OCI-LY1 (cell line): ENCODE measurements around the gene CAD.

Experiments used
- H2AFZ ChIP-seq: fragments of 200-600 bp; sonication (generic), shearing (Covaris generic); 2 replicates; pipeline ENCODE4 v1.6.0; 2014; ENCODE audit warnings: antibody characterized with exemption, mild to moderate bottlenecking, low read length
- H3F3A ChIP-seq: fragments of 200-600 bp; sonication (generic), shearing (Covaris generic); 2 replicates; pipeline ENCODE4 v1.6.0; 2014; ENCODE audit warnings: mild to moderate bottlenecking, antibody characterized with exemption, low read length, moderate library complexity; ENCODE audit not compliant: insufficient read depth
- H3K27ac ChIP-seq: fragments of 200-600 bp; sonication (generic); 2 replicates; pipeline ENCODE4 v1.5.1; 2014; ENCODE audit warnings: low read length, mixed run types, mild to moderate bottlenecking, low read depth; ENCODE audit not compliant: poor library complexity, severe bottlenecking
- H3K27me3 ChIP-seq: fragments of 200-600 bp; sonication (generic); 2 replicates; pipeline ENCODE4 v1.6.0; 2014; ENCODE audit warnings: antibody characterized with exemption, mild to moderate bottlenecking, low read length, moderate library complexity; ENCODE audit not compliant: insufficient read depth
- H3K36me3 ChIP-seq: fragments of 200-600 bp; sonication (generic); 2 replicates; pipeline ENCODE4 v1.6.1; 2014; ENCODE audit warnings: mild to moderate bottlenecking, antibody characterized with exemption, low read length, moderate library complexity, mixed read lengths; ENCODE audit not compliant: insufficient read depth
- H3K4me1 ChIP-seq: fragments of 200-600 bp; sonication (generic); 2 replicates; pipeline ENCODE4 v1.5.1; 2014; ENCODE audit warnings: mild to moderate bottlenecking, low read length, moderate library complexity; ENCODE audit not compliant: insufficient read depth, severe bottlenecking
- H3K4me2 ChIP-seq: fragments of 200-600 bp; sonication (generic), shearing (Covaris generic); 2 replicates; pipeline ENCODE4 v1.6.1; 2014; ENCODE audit warnings: low read length
- H3K4me3 ChIP-seq: fragments of 200-600 bp; sonication (generic); 2 replicates; pipeline ENCODE4 v1.5.1; 2014; ENCODE audit warnings: low read length, low read depth, mild to moderate bottlenecking, mixed read lengths; ENCODE audit not compliant: poor library complexity, severe bottlenecking
- H3K79me2 ChIP-seq: fragments of 200-600 bp; shearing (Covaris generic); 2 replicates; pipeline ENCODE4 v1.6.1; 2016; ENCODE audit warnings: mixed run types, low read length, mixed read lengths; ENCODE audit not compliant: insufficient read depth
- H3K9ac ChIP-seq: fragments of 200-600 bp; sonication (generic), shearing (Covaris generic); 2 replicates; pipeline ENCODE4 v1.6.1; 2014; ENCODE audit warnings: mild to moderate bottlenecking, low read length, mixed read lengths
- H3K9me2 ChIP-seq: fragments of 200-600 bp; sonication (generic), shearing (Covaris generic); 2 replicates; pipeline ENCODE4 v1.6.1; 2014; ENCODE audit warnings: low read depth, mild to moderate bottlenecking, low read length, mixed read lengths
- H3K9me3 ChIP-seq: fragments of 200-600 bp; shearing (Covaris generic); 2 replicates; pipeline ENCODE4 v1.6.1; 2014; ENCODE audit warnings: low read length, mixed read lengths
- H4K20me1 ChIP-seq: fragments of 200-600 bp; sonication (generic), shearing (Covaris generic); 2 replicates; pipeline ENCODE4 v1.6.0; 2016; ENCODE audit warnings: mild to moderate bottlenecking, low read length; ENCODE audit not compliant: insufficient read depth
- CTCF ChIP-seq: fragments of 200-600 bp; sonication (generic), shearing (Covaris generic); IDR thresholded peaks from 2 replicates; pipeline ENCODE4 v1.5.1; 2017; ENCODE audit warnings: mild to moderate bottlenecking, antibody characterized with exemption, low read length, moderate library complexity, mixed read lengths
- EZH2 ChIP-seq: fragments of 200-600 bp; sonication (generic), shearing (Covaris generic); IDR thresholded peaks from 2 replicates; pipeline ENCODE4 v1.8.0; 2017; ENCODE audit warnings: borderline replicate concordance, mixed run types, mild to moderate bottlenecking, antibody characterized with exemption, low read length, moderate library complexity, mixed read lengths

Gene CAD

DNA sequence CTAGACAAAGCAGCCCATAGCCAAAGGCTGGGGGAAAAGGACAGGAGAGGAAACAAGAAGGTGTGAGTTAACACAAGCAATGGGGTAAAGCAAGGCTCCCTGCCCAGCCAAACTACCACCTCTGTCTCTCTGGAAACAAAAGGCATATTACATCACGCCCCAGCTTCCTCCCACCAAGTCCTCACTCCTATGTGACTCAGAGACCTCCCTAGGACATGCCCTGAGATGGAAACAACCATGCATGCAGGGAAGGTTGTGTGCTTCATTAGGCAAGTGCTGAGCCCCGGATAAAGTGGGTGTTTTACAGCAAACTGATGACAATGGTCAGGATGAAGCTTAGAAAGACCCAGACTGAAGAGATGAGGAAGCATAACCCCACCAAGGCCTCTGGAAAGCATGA is 14.3 kb upstream of the CAD start:
- Histone ChIP-seq H3K4me3 (no peak overlapping the region), H3K79me2 (no peaks in the 10 kb centered on the region), H2AFZ (no peak overlapping the region), H4K20me1 (no peaks in the 10 kb centered on the region), H3K9me3 (no peaks in the 10 kb centered on the region), H3K9ac (no peak overlapping the region), H3K4me2 (no peak overlapping the region), H3K4me1 (no peaks in the 10 kb centered on the region), H3F3A (no peaks in the 10 kb centered on the region), H3K27me3 (no peaks in the 10 kb centered on the region), H3K27ac (no peak overlapping the region), H3K9me2 (no peaks in the 10 kb centered on the region), H3K36me3 (peaks cover 75% of the 10 kb centered on the region)
- TF ChIP-seq CTCF (no peak), EZH2 (no peak)

DNA sequence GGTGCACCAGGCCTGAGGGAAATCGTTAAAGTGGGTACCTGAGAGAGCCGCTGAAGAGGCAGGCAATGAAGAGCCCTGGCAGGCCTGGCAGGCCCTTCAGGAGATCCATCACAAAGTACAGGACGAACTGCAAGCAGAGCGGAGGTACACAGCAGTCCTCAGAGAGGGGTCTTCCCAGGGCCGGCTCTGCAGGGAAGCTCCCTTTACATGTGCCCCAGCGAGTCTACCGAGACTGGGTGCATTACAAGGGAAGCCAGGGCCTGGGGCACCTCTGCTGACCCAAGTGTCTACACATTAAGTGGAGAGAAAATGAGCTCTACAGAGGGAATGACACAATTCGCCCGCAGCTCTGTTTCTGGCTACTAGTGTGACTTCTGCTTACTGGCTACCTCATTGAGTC is 13.4 kb upstream of the CAD start:
- TF ChIP-seq EZH2 = no peak
- TF ChIP-seq CTCF = no peak
- H3K79me2 ChIP-seq = no peaks in the 10 kb centered on the region

DNA sequence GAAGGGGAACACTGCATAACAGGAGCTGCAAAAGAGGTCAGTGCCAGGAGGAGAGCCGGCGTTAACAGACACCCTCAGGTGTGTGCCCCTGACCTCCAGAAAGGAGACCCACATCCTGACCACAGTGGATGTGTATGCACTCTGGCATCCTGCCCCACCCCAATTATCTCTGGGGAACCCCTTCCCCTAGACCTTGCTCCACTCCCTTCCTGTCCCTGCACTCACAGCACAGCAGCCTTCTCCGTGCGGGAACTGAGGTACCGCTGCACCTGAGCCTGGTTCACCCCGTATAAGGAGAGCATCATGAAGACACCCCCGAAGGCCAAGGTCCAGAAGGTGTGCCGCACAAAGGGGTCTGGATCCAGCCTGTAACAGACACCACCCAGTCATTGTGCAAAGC is 12.6 kb upstream of the CAD start:
- H3K9me3 ChIP-seq = no peaks in the 10 kb centered on the region
- no peak overlapping the region for H3K4me2 ChIP-seq
- H3K27me3 ChIP-seq = no peaks in the 10 kb centered on the region
- H4K20me1 ChIP-seq = no peaks in the 10 kb centered on the region
- H3K9ac ChIP-seq = no peak overlapping the region
- no peaks in the 10 kb centered on the region for H3K79me2 ChIP-seq
- H3K4me1 ChIP-seq = peaks cover 1% of the 10 kb centered on the region
- H3K36me3 ChIP-seq = peaks cover 87% of the 10 kb centered on the region
- H3F3A ChIP-seq = no peaks in the 10 kb centered on the region
- no peaks in the 10 kb centered on the region for H3K9me2 ChIP-seq
- no peak overlapping the region for H2AFZ ChIP-seq
- H3K27ac ChIP-seq = no peak overlapping the region
- TF ChIP-seq EZH2 = no peak
- no peak for TF ChIP-seq CTCF
- H3K4me3 ChIP-seq = no peak overlapping the region

More for the DNA sequence above, 13.4 kb upstream of the CAD start:
- Histone ChIP-seq H3K36me3 (peaks cover 84% of the 10 kb centered on the region), H3K9ac (no peak overlapping the region), H3K9me3 (no peaks in the 10 kb centered on the region), H3K9me2 (no peaks in the 10 kb centered on the region), H3K4me1 (no peaks in the 10 kb centered on the region), H3K27ac (no peak overlapping the region), H3K27me3 (no peaks in the 10 kb centered on the region), H4K20me1 (no peaks in the 10 kb centered on the region), H3K4me3 (no peak overlapping the region), H2AFZ (no peak overlapping the region), H3F3A (no peaks in the 10 kb centered on the region), H3K4me2 (no peak overlapping the region)
